Panc1 (cell line): ENCODE data around the gene BTBD17. TPM values are rescaled to one million over a fixed set of nuclear protein-coding genes. Genes with fewer than 3 reads are reported as not detected.

Experiments
- ATAC-seq: fragments of 200-7000 bp; cut with Tn5 transposase; 2 replicates; pipeline ENCODE4 v1.9.1; 2020; ENCODE audit warnings: mild to moderate bottlenecking, moderate library complexity
- BruUV-seq: library from RNA; stranded (reverse); fragments of 400-500 nt; replicated peaks from 2 replicates; lab custom pipeline; 2021; lab: Mats Ljungman, UMichigan
- CTCF ChIA-PET: fragments of 300-600 bp; sonication (Branson Sonifier 250); formaldehyde crosslinking; loops from one replicate; lab custom pipeline; 2022; ENCODE audit warnings: antibody characterized with exemption; lab: Charles Lee
- POLR2A ChIA-PET: fragments of 300-600 bp; sonication (Branson Sonifier 250); formaldehyde crosslinking; loops from one replicate; lab custom pipeline; 2022; ENCODE audit warnings: antibody characterized with exemption; lab: Charles Lee
- DNase-seq: peaks from one replicate; pipeline ENCODE4 v3.0.0-alpha.2; 2010; ENCODE audit warnings: low read depth, low spot score
- H3K27ac ChIP-seq: 2 replicates; pipeline ENCODE4 v1.5.1; 2011; ENCODE audit warnings: mild to moderate bottlenecking, low read length, inconsistent platforms
- H3K27me3 ChIP-seq: fragments of 200-500 bp; sonication (Bioruptor generic); 2 replicates; pipeline ENCODE4 v1.6.0; 2014; ENCODE audit warnings: low read length, inconsistent platforms; ENCODE audit not compliant: control insufficient read depth, insufficient read depth
- H3K36me3 ChIP-seq: fragments of 200-500 bp; sonication (Bioruptor generic); 2 replicates; pipeline ENCODE4 v1.5.1; 2014; ENCODE audit warnings: inconsistent platforms, mild to moderate bottlenecking, low read length, moderate library complexity; ENCODE audit not compliant: control insufficient read depth, insufficient read depth
- H3K4me1 ChIP-seq: 2 replicates; pipeline ENCODE4 v1.5.1; 2011; ENCODE audit warnings: inconsistent platforms, mild to moderate bottlenecking, low read length, moderate library complexity; ENCODE audit not compliant: control insufficient read depth, insufficient read depth
- H3K4me3 ChIP-seq, 2 experiments: 2 replicates each; pipeline ENCODE4 v1.5.1; 2011 to 2012; ENCODE audit warnings: low read depth in 2 of 2, low read length in 2 of 2, mild to moderate bottlenecking in 2 of 2, inconsistent platforms in 1 of 2, moderate library complexity in 1 of 2
- H3K9me3 ChIP-seq: fragments of 200-500 bp; sonication (Bioruptor generic); 2 replicates; pipeline ENCODE4 v1.5.1; 2014; ENCODE audit warnings: low read depth, mild to moderate bottlenecking, inconsistent platforms, low read length, moderate library complexity; ENCODE audit not compliant: control insufficient read depth, insufficient read depth
- CTCF ChIP-seq: fragments of 450-650 bp; IDR thresholded peaks from 2 replicates; pipeline ENCODE4 v1.5.1; 2017; ENCODE audit warnings: mild to moderate bottlenecking
- POLR2AphosphoS5 ChIP-seq: IDR thresholded peaks from 2 replicates; pipeline ENCODE4 v1.6.1; 2012; ENCODE audit warnings: mild to moderate bottlenecking, low read depth, low read length, moderate library complexity
- REST ChIP-seq, 2 experiments: IDR thresholded peaks; 2 replicates each; pipeline ENCODE4 v1.6.1; 2011 to 2012; ENCODE audit warnings: low read depth in 2 of 2, control low read depth in 1 of 2, low read length in 1 of 2, mild to moderate bottlenecking in 1 of 2, moderate library complexity in 1 of 2; ENCODE audit not compliant: insufficient read depth in 1 of 2
- SIN3A ChIP-seq: IDR thresholded peaks from 2 replicates; pipeline ENCODE4 v1.6.1; 2012; ENCODE audit warnings: low read depth, mild to moderate bottlenecking, low read length, moderate library complexity, borderline replicate concordance; ENCODE audit not compliant: insufficient read depth
- TCF7L2 ChIP-seq: IDR thresholded peaks from 2 replicates; pipeline ENCODE4 v1.6.1; 2011; ENCODE audit warnings: mild to moderate bottlenecking, low read depth, low read length, inconsistent platforms
- in situ Hi-C: cut with HindIII; loops from 2 replicates; pipeline ENCODE4 v1.10.0; 2016; ENCODE audit warnings: low sequenced_read_pairs, low pct_unique_long_range_greater_than_20kb
- intact Hi-C: fragments of 100-400 bp; cut with micrococcal nuclease; formaldehyde crosslinking; loops from one replicate; pipeline ENCODE4 v1.10.0; 2022; ENCODE audit not compliant: unreplicated experiment
- total RNA-seq: library from RNA; stranded (reverse); gene quantifications from one replicate; pipeline ENCODE4 v1.2.1, GENCODE V29; 2021; ENCODE audit not compliant: unreplicated experiment

Gene BTBD17
- total RNA-seq, 1 experiment from 2014 or later = not detected

GRCh38 chr17:74325376-74325742 lies 36.3 kb downstream of the BTBD17 start:
- intact Hi-C loops = no loop called here
- Histone ChIP-seq H3K36me3 (no peaks in the 10 kb centered on the region), H3K4me1 (no peaks in the 10 kb centered on the region), H3K27ac (no peak overlapping the region), H3K9me3 (no peaks in the 10 kb centered on the region), H3K4me3 (no peak overlapping the region), H3K27me3 (no peaks in the 10 kb centered on the region; the same call in 1 of the 2 replicates)
- ATAC-seq (peak; percentile 27; the same call in 1 of the 2 replicates), DNase-seq (no peak)
- TF ChIP-seq POLR2AphosphoS5 (no peak), TCF7L2 (no peak), SIN3A (no peak), REST (IDR thresholded peaks at IDR 0.05; ENCODE audit: insufficient read depth in 1 of 2, low read depth in 2 of 2, low read length in 1 of 2) (no peak), CTCF (no peak)
- ChIA-PET CTCF (no interaction called here), POLR2A (no interaction called here)
- in situ Hi-C loops = no loop called here
- no TSS peak for BruUV-seq

- Histone ChIP-seq H3K9me3 (no peaks in the 10 kb centered on the region), H3K4me1 (no peaks in the 10 kb centered on the region), H3K36me3 (no peaks in the 10 kb centered on the region), H3K27ac (no peak overlapping the region), H3K4me3 (no peak overlapping the region), H3K27me3 (no peaks in the 10 kb centered on the region; the same call in 1 of the 2 replicates)
- CTCF ChIA-PET = no interaction called here
- no peak for TF ChIP-seq SIN3A
- TF ChIP-seq CTCF = no peak
- TF ChIP-seq POLR2AphosphoS5 = no peak
- TF ChIP-seq TCF7L2 = no peak
- no peak for TF ChIP-seq REST (IDR thresholded peaks at IDR 0.05; ENCODE audit: insufficient read depth in 1 of 2, low read depth in 2 of 2, low read length in 1 of 2)
- no peak for DNase-seq
- no TSS peak for BruUV-seq
- in situ Hi-C loops = no loop called here
- POLR2A ChIA-PET = no interaction called here
- intact Hi-C loops = no loop called here
- no peak for ATAC-seq
These were observed 37.1 kb downstream of the BTBD17 start for GRCh38 chr17:74324521-74324920.
